ENCODE results near the gene ACTR6.
"Not testable (repeated sequence)": the region's sequence is repeated elsewhere in the genome, so short reads cannot be mapped to it uniquely, and the experiment has no call there.

ACTR6 gene

DNA sequence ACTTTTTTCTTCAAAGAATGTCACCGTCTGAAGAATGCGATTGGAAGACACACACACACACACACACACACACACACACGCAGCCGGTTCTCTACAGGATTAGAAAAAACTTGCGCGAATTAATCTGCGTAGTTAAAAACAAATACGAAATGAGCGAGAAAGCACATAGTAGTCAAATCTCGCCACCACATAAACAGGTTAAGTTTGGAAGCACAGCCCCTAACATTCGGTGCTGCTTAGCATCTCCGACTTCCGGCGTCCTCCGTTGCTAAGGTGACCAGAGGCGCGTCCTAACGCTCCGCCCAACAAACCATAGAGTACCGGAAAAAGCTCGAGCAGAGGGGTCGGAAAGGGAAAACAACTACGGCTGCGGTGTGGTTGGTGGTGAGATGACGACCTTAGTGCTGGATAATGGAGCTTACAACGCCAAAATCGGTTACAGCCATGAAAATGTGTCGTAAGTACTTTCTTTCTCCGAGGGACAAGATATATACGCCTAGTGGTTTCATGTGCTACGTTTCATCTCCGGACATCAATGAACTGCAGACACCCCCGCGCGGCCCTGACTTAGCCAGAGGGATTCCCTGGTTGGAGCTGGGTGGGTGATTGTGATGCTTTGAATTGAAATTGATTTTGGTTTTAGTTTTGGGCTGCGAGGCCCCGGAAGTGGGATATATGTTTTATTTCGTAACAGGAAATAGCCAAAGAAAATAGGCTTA, at the start of gene ACTR6:
ACTR6 (plus strand) TSS at position 353 of the 719 bp plus-strand sequence; CDS start at position 390, 37 bp downstream.
- peak; percentile 98 for DNase-seq (ENCODE audit: low read depth)

DNA sequence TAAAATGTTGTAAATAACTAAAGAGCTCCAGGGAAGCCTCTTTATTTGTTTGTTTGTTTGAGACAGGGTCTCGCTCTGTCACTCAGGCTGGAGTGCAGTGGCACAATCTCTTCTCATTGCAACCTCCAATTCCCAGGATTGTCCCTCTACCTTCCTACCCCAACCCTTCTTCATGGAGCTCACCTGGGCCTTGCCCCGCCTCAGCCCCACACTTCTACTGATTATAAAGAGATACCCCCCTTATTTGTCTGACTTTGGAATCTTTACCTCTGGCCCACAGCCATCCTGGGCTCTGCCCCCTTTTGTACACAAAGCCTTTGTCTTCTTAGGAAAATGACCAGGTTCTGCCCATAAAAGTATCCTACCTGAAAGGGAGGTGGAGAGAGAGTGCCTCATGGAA, 48.8 kb upstream of the ACTR6 start:
- DNase-seq (ENCODE audit: low read depth): no peak

DNA sequence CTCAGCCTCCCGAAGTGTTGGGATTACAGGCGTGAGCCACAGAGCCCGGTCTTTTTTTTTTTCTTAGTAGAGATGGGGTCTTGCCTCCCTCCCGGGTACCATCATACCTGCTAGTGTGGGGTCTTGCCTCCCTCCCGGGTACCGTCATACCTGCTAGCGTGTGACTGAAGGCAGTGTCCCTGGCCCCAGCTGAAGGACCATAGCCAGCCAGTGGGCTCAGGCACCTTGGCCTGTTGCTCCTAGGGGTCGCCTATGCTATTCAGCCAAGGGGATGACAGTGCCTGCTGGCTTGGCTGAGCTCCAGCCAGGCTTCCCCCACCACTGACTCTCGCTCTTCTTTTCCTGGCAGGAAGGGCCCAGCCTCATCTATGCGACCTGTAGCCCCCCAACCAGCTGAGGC, 47.5 kb upstream of the ACTR6 start:
- DNase-seq (ENCODE audit: low read depth): no peak

DNA sequence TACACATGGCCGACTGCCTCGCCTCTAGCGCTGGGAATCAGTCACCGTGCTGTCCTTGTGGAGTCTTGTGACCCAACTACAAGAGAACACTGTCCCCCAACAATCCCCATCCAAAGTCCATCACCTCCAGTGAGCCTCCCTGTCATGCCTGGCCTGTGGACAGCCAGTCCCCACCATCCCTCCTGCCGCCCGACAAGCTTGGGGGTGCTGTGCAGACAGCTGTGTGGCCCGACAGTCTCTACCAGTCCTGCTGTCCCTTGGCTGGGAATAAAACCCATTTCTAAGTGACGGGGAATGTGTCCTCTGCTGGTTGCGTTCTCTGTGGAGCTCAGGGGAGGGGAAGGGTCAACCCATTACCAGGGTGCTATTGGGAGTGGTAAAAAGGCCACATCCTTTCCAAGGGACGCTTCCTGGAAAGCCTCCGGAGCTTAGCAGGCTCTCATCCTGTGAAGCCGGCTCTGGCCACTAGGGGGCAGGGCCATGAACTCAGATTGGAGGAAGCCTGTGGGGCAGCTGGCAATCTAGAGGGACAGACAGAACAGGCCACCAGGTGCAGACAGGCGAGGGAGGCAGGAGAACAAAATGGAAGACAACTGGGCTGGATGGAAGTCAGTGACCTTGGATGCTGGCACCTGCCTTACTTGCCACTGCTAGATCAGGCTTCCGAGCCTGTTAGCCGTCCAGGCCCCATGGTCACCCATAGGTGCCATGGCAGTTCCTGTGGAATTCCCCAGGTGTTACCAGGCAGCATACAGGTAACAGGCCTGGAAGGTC, 46.0 kb upstream of the ACTR6 start:
- DNase-seq (ENCODE audit: low read depth): peak; percentile 53

DNA sequence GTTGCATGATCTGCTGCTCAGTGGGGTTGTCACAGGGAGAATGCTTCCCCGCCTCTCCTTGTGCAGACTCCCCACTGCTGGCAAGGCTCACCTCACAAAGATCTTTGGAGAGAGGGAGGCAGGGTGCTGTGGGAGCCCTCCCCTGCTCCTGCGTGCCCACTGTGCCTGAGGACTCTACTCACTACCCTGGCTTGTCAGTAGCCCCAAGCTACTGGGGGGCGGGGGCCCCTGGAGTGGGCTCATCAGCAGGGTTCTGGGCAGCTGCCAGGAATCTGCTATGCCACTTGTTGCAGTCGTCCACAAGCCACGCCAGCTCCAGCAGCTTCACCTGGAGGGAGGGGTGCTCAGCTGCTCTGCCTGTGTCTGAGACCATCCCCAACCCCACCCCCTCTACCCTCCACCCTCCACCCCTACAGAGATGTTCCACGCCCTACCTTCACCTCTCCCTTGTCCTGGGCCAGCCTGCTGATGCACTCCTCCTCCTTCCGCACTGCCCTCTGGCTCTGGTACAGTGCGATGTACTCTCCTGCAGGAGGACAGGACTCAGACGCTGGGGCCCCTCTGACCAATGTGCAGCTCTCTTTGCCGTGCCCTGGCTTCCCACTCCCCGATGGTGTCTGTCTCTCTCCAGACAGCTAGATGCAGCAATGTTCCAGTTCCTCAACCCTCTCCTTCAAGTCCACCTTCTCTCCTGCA, 43.7 kb upstream of the ACTR6 start:
- no peak for DNase-seq (ENCODE audit: low read depth)

DNA sequence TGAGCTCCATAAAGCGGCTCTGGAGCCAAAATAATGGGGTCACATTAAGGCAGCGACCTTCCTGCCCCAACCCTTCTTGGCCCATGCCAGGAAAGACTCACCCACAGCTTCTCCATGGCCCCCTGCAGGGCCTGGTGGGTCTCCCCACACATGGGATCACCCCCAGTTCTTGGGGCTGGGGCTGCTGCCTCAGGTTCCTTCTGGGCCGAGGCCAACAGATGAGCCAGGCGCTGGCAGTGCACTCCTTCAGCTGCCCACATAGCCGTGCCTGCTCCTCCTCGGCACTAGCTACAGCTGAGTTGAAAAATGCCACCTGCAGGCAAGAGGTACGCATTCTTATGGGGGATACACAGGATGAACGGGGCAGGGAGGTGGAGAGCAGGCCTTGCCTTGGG, 43.2 kb upstream of the ACTR6 start:
- DNase-seq (ENCODE audit: low read depth): no peak

DNA sequence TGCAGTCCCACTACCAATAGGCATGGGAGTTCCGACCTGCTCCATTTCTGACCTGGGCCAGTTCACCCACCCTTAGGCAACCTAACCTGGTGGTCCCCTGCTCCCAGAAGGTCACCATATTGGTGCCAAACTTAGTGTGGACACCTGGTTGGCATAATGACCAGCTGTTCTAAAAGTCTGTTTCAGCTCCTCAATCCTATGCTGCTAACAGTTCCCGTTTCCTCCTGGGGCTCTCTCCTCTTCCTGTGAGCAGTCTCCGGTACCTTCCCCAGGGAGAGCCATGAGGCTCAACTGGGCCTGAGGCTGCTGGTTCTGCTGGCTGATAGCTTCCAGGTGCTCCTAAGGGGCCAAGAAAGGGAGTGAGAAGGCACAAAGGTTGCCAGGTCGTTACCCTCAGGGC, 42.1 kb upstream of the ACTR6 start:
- no peak for DNase-seq (ENCODE audit: low read depth)

DNA sequence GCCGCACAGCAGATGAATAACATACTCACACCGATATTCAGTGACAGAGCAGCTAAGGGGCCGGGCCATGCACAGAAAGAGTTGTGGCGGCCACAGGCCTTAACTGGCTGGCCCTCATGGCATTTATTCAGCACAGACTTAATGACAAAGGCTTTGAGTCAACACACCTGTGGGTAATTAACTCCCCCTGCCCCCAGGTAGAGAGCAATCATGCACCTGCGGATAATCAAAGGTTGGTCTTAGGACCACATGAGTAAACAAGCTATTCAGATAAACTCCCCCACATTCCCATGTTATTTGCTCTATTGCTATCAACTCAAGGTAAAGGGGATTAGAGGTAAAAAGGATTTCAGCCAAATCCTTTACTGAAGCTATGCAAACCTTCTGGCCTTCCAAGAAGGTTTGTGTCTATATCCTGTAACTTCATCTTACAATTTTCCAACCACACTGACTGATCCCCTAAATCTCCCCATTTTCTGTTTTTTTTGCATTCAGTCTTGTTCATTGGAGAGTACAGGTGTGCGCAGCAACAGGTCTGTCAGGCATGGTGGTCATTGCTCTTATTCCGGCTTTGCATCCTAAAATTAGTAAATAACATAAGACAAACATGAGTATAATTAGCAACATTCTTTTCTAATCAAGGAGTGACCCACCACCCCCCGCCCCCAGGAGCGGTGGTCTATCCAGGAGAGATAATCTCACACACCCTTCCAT, 41.1 kb upstream of the ACTR6 start:
- no peak for DNase-seq (ENCODE audit: low read depth)

DNA sequence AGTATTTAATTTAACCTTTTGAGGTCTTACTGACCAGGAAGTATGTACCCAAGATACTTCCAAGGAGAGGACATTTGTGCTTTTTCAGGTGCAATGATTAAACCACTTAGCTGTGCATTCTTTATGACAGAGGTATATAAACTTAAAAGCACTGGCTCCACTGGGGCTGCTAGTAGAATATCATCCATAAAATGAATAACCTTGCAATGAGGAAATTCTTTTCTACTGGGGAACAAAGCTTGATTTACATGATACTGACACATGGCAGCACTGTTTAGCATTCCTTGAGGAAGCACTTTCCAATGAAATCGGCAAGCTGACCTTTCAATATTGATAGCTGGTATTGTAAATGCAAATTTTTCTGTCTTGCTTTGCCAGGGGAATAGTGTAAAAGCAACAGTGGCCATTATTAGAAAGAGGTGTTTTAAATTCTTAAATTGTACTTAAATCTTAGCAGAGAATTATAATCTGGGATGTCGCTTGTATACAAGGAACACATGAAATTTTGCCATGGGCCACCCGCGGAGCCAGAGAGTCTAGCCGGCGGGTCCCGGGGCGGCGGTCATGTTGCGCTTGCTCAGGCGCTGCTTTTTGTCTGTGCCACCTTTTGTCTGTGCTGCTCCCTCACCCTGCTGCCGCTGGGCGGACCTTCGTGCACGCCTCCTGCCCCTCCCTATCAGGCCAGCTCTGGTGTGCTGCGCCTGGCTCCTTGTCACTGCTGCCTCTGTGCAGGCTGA, 37.0 kb upstream of the ACTR6 start:
- DNase-seq (ENCODE audit: low read depth): peak; percentile 42

DNA sequence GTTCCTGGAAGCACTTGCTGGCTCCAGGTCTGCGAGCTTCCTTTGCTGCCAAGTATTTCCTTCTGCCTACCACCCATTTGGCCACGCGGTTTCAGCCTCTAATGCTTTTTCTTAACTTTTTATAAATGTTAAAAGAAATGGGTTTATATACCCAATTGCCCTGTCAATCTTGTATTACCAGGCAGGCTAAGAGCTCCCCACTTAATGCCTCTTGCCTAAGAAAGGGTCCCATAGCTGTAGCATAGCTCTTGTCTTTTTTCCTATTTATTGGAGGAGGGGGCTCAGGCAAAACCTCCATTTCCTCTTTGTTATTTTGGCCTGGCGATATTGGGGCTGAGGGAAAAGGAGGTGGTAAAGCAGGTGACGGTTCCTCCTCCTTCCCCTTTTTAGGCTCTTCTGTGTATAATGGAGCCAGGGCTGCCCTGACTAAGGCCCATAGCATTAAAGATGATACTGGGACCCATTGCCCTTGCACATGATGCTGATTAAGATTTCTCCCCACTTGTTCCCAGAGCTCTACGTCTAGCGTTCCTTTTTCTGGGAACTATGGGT, 36.4 kb upstream of the ACTR6 start:
- no peak for DNase-seq (ENCODE audit: low read depth)

DNA sequence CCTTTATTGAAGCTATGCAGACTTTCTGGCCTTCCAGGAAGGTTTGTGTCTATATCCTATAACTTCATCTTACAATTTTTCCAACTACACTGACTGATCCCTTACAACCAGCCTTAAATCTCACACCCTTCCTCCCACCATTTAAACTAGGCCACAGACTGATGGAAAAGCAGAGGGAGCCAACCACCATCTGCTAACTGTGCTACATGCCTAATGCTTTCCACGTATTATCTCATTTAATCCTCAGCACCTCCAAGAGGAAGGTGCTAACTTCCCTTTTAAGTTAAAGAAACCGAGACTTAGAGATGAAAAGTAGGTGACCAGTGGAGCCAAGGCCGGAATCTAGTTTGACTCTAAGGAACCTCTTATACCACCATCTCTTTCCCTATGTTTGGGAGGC, 35.3 kb upstream of the ACTR6 start:
- no peak for DNase-seq (ENCODE audit: low read depth)

DNA sequence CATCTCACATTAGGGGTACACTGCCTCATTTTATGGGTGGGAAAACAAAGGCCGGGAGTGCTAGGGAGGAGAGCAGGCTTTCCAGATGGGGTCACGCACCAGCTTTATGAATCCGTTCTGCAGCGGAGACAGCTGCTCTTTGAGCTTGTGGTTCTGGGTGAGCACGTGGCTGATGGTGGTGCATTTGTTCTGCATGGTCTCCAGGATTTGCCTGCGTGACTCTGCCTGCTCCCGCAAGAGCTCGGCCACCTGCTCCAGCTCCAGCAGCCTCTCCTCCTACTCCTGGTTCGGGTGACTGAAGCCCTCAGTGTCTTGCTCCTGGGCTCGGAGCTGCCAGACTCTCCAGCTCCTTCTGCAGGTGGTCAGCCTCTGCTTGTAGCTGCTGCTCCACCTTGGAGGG, 34.4 kb upstream of the ACTR6 start:
- DNase-seq (ENCODE audit: low read depth): no peak

DNA sequence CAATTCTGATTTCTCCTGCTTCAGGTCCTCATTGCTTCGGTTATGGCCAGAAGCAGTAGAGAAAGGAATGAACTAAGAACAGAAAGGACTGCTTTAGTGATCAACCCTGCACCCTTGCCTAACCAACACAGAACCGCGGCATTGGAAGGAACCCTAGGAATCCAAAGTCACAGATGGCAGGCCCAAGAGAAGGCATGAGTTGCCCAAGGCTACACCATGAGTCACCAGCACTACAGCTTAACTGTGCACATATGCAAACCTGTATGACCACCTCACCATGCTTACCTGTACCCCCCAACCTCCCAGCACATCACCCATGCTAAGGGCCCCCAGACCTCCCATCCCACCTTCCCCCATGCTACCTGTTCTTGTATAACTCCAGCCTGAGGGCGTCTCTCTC, 32.1 kb upstream of the ACTR6 start:
- no peak for DNase-seq (ENCODE audit: low read depth)

DNA sequence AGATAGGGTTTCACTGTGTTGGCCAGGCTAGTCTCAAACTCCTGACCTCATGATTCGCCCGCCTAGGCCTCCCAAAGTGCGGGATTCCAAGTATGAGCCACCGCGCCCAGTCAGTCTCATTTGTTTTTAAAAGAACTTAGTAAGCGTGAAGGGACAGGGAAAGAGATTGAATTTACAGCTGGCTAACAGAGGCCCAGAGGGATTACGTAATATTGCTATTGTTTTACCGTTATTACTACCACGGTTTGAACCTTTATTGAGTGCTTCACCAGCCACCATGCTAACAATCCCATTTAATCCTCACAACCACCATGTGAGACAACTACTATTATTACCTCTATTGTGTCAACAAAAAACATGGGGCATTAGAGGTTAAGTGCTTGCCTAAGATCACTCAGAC, 31.3 kb upstream of the ACTR6 start:
- DNase-seq (ENCODE audit: low read depth): no peak

DNA sequence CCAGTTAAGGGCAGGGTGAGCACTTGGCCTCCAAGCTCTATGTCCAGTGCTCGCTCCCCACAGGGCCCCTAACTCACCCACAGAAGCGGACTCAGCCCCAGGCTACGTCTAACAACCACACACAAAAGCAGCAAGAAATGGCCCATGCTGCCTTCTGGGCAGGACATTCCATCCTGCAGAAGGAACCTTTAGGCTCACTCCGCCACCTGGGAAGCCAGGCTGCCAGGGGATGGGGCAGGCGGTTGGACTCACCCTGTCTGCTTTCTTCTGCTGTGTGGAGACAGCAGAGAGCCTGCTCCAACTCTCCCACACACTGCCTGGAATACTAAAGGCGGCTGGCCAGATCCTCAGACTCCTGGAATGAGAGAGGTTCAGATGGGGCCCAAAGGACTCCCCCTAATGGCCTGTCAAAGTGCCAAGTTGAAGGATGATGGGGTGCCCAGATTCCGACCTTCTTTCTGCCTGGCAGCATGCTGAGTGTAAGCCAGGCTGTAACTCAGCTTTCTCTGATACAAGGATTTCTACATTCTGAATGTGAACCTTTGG, 30.2 kb upstream of the ACTR6 start:
- DNase-seq (ENCODE audit: low read depth): no peak

DNA sequence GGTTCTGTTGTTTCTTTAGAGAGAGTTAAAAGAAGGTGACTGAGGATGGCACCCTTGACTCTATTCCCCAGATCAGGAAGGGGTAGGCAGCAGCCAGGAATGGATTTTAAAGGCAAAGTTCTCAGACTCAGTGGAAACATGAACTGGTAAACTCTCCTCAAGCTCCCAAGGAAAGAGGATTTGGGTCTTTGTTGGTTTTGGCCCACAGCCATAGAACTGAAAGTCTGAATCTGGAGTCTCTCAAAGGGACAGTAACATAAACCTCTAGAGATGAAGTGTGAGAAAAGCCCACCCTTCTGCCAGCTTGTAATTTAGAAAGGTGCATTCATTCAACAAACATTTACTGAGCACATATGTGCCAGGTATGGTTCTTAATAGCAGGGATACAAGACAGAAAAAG, 29.4 kb upstream of the ACTR6 start:
- peak; percentile 26 for DNase-seq (ENCODE audit: low read depth)

DNA sequence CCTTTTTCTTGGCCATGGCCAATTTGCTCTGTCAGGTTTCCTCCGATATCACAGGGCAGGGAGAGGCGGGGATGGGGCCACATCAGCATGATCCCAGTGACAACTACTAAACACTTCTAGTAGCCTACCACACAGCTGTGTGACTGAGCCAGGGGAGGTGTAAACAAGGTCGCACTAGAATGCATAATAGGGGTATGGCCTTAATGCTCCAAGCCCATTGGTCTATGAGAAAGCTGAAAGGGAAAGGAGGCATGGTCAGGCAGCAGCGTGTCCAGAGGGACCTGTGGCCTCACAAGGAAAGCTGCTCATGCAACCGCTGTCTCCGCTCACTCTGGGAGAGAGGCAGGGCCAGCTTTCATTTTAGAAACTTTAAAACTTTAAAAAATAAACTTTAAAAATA, 27.5 kb upstream of the ACTR6 start:
- no peak for DNase-seq (ENCODE audit: low read depth)

DNA sequence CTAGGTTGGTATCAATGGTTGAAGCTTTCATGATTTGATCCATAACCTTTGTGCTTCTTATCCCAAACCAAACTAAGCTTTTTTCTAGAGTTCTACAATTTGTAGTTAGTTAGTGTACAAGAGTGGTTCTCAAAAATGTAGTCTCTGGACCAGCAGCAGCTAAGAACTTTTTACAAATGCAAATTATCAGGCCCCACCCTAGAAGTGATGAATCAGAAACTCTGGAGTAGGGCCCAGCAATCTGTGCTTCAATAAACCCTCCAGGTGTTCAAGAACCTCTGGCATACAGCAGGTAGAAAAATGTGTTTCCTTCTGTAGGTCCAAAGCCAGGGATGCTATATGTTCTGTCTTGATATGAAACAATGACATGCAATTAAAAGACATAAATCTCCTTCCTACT, 26.1 kb upstream of the ACTR6 start:
- no peak for DNase-seq (ENCODE audit: low read depth)

DNA sequence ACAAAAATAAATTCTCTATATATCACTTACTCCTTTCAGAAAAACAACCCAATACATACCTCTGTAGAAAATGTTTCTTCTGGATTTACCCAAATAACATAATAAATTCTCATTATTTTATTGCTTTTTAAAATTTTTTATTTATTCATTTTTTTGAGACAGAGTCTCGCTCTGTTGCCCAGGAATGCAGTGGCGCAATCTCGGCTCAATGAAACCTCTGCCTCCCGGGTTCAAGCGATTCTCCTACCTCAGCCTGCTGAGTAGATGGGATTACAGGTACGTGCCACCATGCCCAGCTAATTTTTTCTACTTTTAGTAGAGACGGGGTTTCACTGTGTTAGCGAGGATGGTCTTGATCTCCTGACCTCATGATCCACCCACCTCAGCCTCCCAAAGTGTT, 24.1 kb upstream of the ACTR6 start:
- DNase-seq (ENCODE audit: low read depth): not testable (repeated sequence)

DNA sequence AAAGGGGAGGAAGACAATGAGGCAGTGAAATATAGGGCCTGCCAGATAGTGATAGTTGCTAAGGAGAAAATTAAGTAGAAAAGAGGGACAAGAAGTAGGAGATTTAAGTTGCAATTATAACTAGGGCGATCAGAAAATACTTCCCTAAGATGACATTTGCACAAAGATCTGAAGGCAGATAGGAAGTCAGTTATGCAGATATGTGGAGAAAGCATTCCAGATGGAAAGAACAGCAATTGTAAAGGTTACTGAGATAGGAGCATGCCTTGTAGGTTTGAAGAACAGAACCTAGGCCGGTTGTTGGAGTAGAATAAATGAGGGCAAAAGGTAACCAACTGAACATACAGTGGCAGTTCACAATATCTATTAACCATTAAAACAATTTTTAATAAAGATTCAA, 21.4 kb upstream of the ACTR6 start:
- DNase-seq (ENCODE audit: low read depth): no peak

DNA sequence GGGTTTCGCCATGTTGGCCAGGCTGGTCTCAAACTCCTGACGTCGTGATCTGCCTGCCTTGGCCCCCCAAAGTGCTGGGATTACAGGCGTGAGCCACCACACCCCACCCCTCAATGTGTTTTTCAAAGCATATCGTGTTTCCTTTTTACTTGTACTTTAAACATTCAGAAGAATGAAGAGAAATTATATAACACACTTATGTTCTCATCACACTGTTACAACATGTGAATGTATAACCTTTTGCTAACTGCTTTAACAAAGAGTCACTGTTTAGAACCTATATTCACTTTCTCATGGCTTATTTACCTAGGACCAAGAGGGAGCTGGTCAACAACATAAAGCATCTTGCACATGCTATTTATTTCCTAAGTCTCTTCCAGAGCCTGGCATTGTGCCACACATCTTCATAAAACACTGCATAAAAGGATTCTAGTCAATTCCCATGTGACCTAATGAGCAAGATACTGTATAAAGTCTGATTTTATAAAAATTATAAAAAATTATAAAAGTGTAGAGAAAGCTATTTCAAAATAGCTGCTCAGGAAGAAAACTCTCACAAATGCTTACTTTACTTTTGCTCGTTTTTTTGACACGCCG, 16.0 kb upstream of the ACTR6 start:
- no peak for DNase-seq (ENCODE audit: low read depth)
